Stimulated activated memory B cell treated with anti-CD40 and anti-IgM and Interleukin-4, amounts not matched to agents 10 μg/mL and 1 μg/mL and 100 μg/mL, for 72 hours (primary cell): ENCODE results near the gene APBB1.

Source experiments
- ATAC-seq: fragments of 150-1000 bp; cut with Tn5 transposase; 2 replicates; pipeline ENCODE4 v1.10.0; 2021
- H3K27ac Mint-ChIP-seq: one replicate; pipeline ENCODE4 v1.8.0; 2022; ENCODE audit warnings: mild to moderate bottlenecking, mixed read lengths
- H3K27me3 Mint-ChIP-seq: one replicate; pipeline ENCODE4 v1.8.0; 2022; ENCODE audit warnings: mixed read lengths
- H3K36me3 Mint-ChIP-seq: one replicate; pipeline ENCODE4 v1.8.0; 2022; ENCODE audit warnings: mixed read lengths
- H3K4me1 Mint-ChIP-seq: one replicate; pipeline ENCODE4 v1.8.0; 2022; ENCODE audit warnings: mixed read lengths
- H3K4me3 Mint-ChIP-seq: one replicate; pipeline ENCODE4 v1.8.0; 2022; ENCODE audit warnings: mild to moderate bottlenecking, moderate library complexity, mixed read lengths
- H3K9me3 Mint-ChIP-seq: one replicate; pipeline ENCODE4 v1.8.0; 2022; ENCODE audit warnings: mixed read lengths

Gene APBB1

GRCh38 chr11:6437423-6437822, 18.5 kb upstream of the APBB1 start:
- no peak overlapping the region for H3K4me3 Mint-ChIP-seq
- H3K36me3 Mint-ChIP-seq, result no peaks in the 10 kb centered on the region
- peaks cover 9% of the 10 kb centered on the region for H3K27me3 Mint-ChIP-seq
- ATAC-seq, result no peak
- peaks cover 6% of the 10 kb centered on the region for H3K4me1 Mint-ChIP-seq
- H3K27ac Mint-ChIP-seq, result no peak overlapping the region
- no peaks in the 10 kb centered on the region for H3K9me3 Mint-ChIP-seq

GRCh38 chr11:6433998-6434660, 15.2 kb upstream of the APBB1 start:
- no peak for ATAC-seq
- Mint-ChIP-seq H3K4me3 (no peak overlapping the region), H3K4me1 (peaks cover 6% of the 10 kb centered on the region), H3K9me3 (no peaks in the 10 kb centered on the region), H3K27me3 (peaks cover 9% of the 10 kb centered on the region), H3K27ac (no peak overlapping the region), H3K36me3 (no peaks in the 10 kb centered on the region)

GRCh38 chr11:6431861-6432260, 13.0 kb upstream of the APBB1 start:
- Mint-ChIP-seq H3K27ac (no peak overlapping the region), H3K4me1 (peaks cover 6% of the 10 kb centered on the region), H3K9me3 (no peaks in the 10 kb centered on the region), H3K27me3 (peaks cover 9% of the 10 kb centered on the region), H3K36me3 (no peaks in the 10 kb centered on the region), H3K4me3 (no peak overlapping the region)
- no peak for ATAC-seq

GRCh38 chr11:6427516-6427915, 8.6 kb upstream of the APBB1 start:
- no peaks in the 10 kb centered on the region for H3K4me1 Mint-ChIP-seq
- ATAC-seq, result no peak
- H3K9me3 Mint-ChIP-seq, result no peaks in the 10 kb centered on the region
- no peak overlapping the region for H3K27ac Mint-ChIP-seq
- H3K4me3 Mint-ChIP-seq, result no peak overlapping the region
- H3K36me3 Mint-ChIP-seq, result no peaks in the 10 kb centered on the region
- H3K27me3 Mint-ChIP-seq, result peaks cover 12% of the 10 kb centered on the region

GRCh38 chr11:6420677-6421076, 1.8 kb upstream of the APBB1 start:
- no peak for ATAC-seq
- no peak overlapping the region for H3K4me3 Mint-ChIP-seq

GRCh38 chr11:6418557-6419008, 311 bp downstream of the APBB1 start:
- no peak for ATAC-seq

More at GRCh38 chr11:6420677-6421076, 1.8 kb upstream of the APBB1 start:
- H3K4me1 Mint-ChIP-seq, result peaks cover 5% of the 10 kb centered on the region
- peaks cover 20% of the 10 kb centered on the region for H3K27me3 Mint-ChIP-seq
- no peaks in the 10 kb centered on the region for H3K9me3 Mint-ChIP-seq
- H3K36me3 Mint-ChIP-seq, result no peaks in the 10 kb centered on the region
- no peak overlapping the region for H3K27ac Mint-ChIP-seq

GRCh38 chr11:6417907-6418556, 862 bp downstream of the APBB1 start:
- no peak overlapping the region for H3K4me3 Mint-ChIP-seq
- H3K27ac Mint-ChIP-seq, result no peak overlapping the region
- peaks cover 9% of the 10 kb centered on the region for H3K27me3 Mint-ChIP-seq
- H3K36me3 Mint-ChIP-seq, result no peaks in the 10 kb centered on the region
- peaks cover 8% of the 10 kb centered on the region for H3K4me1 Mint-ChIP-seq
- H3K9me3 Mint-ChIP-seq, result no peaks in the 10 kb centered on the region
- ATAC-seq, result no peak

More at GRCh38 chr11:6418557-6419008, 311 bp downstream of the APBB1 start:
- H3K36me3 Mint-ChIP-seq, result no peaks in the 10 kb centered on the region
- H3K27me3 Mint-ChIP-seq, result peaks cover 14% of the 10 kb centered on the region
- no peaks in the 10 kb centered on the region for H3K9me3 Mint-ChIP-seq
- peaks cover 5% of the 10 kb centered on the region for H3K4me1 Mint-ChIP-seq
- H3K4me3 Mint-ChIP-seq, result no peak overlapping the region
- no peak overlapping the region for H3K27ac Mint-ChIP-seq

GRCh38 chr11:6415797-6416196, 3.1 kb downstream of the APBB1 start:
- no peak overlapping the region for H3K27ac Mint-ChIP-seq
- H3K4me3 Mint-ChIP-seq, result no peak overlapping the region
- no peaks in the 10 kb centered on the region for H3K9me3 Mint-ChIP-seq
- no peak for ATAC-seq
- H3K27me3 Mint-ChIP-seq, result no peaks in the 10 kb centered on the region
- H3K4me1 Mint-ChIP-seq, result peaks cover 12% of the 10 kb centered on the region
- peaks cover 2% of the 10 kb centered on the region for H3K36me3 Mint-ChIP-seq

- ATAC-seq, result no peak
- H3K9me3 Mint-ChIP-seq, result no peaks in the 10 kb centered on the region
- H3K27ac Mint-ChIP-seq, result no peak overlapping the region
- H3K4me3 Mint-ChIP-seq, result no peak overlapping the region
- H3K4me1 Mint-ChIP-seq, result peaks cover 12% of the 10 kb centered on the region
- peaks cover 5% of the 10 kb centered on the region for H3K36me3 Mint-ChIP-seq
- H3K27me3 Mint-ChIP-seq, result no peaks in the 10 kb centered on the region
Observed at GRCh38 chr11:6414874-6415328, 4.0 kb downstream of the APBB1 start.

GRCh38 chr11:6413791-6414201, 5.1 kb downstream of the APBB1 start:
- H3K27me3 Mint-ChIP-seq, result no peaks in the 10 kb centered on the region
- no peak overlapping the region for H3K4me3 Mint-ChIP-seq
- no peak for ATAC-seq
- no peak overlapping the region for H3K27ac Mint-ChIP-seq
- peaks cover 7% of the 10 kb centered on the region for H3K4me1 Mint-ChIP-seq
- H3K36me3 Mint-ChIP-seq, result peaks cover 5% of the 10 kb centered on the region
- no peaks in the 10 kb centered on the region for H3K9me3 Mint-ChIP-seq

GRCh38 chr11:6411594-6412031, 7.3 kb downstream of the APBB1 start:
- no peak for ATAC-seq
- Mint-ChIP-seq H3K4me3 (no peak overlapping the region), H3K36me3 (peaks cover 5% of the 10 kb centered on the region), H3K9me3 (no peaks in the 10 kb centered on the region), H3K27ac (no peak overlapping the region), H3K4me1 (peaks cover 19% of the 10 kb centered on the region), H3K27me3 (no peaks in the 10 kb centered on the region)

GRCh38 chr11:6410695-6411430, 8.0 kb downstream of the APBB1 start:
- Mint-ChIP-seq H3K4me1 (peaks cover 27% of the 10 kb centered on the region), H3K36me3 (peaks cover 5% of the 10 kb centered on the region), H3K27me3 (no peaks in the 10 kb centered on the region), H3K9me3 (no peaks in the 10 kb centered on the region), H3K27ac (no peak overlapping the region), H3K4me3 (no peak overlapping the region)
- ATAC-seq, result no peak

- ATAC-seq, result no peak
- H3K9me3 Mint-ChIP-seq, result no peaks in the 10 kb centered on the region
- no peak overlapping the region for H3K4me3 Mint-ChIP-seq
- H3K36me3 Mint-ChIP-seq, result peaks cover 5% of the 10 kb centered on the region
- H3K4me1 Mint-ChIP-seq, result peaks cover 53% of the 10 kb centered on the region
- H3K27me3 Mint-ChIP-seq, result no peaks in the 10 kb centered on the region
- H3K27ac Mint-ChIP-seq, result no peak overlapping the region
Observed at GRCh38 chr11:6406370-6406769, 12.5 kb downstream of the APBB1 start.

GRCh38 chr11:6405846-6406245, 13.0 kb downstream of the APBB1 start:
- H3K9me3 Mint-ChIP-seq, result no peaks in the 10 kb centered on the region
- H3K36me3 Mint-ChIP-seq, result peaks cover 4% of the 10 kb centered on the region
- H3K27me3 Mint-ChIP-seq, result no peaks in the 10 kb centered on the region
- H3K4me1 Mint-ChIP-seq, result peaks cover 53% of the 10 kb centered on the region
- no peak for ATAC-seq
- H3K4me3 Mint-ChIP-seq, result no peak overlapping the region
- no peak overlapping the region for H3K27ac Mint-ChIP-seq

GRCh38 chr11:6405052-6405667, 13.7 kb downstream of the APBB1 start:
- no peak for ATAC-seq
- H3K4me1 Mint-ChIP-seq, result peaks cover 53% of the 10 kb centered on the region

More at GRCh38 chr11:6405052-6405667, 13.7 kb downstream of the APBB1 start:
- Mint-ChIP-seq H3K36me3 (peaks cover 5% of the 10 kb centered on the region), H3K27ac (no peak overlapping the region), H3K9me3 (no peaks in the 10 kb centered on the region), H3K4me3 (no peak overlapping the region), H3K27me3 (no peaks in the 10 kb centered on the region)
